Dermis microvascular lymphatic vessel endothelial cell (primary cell): ENCODE results near the gene LDHD. TPM values are rescaled to one million over a fixed set of nuclear protein-coding genes. Genes with fewer than 3 reads are reported as not detected.
"Not testable (repeated sequence)": the region's sequence is repeated elsewhere in the genome, so short reads cannot be mapped to it uniquely, and the experiment has no call there.

Source experiments
- DNase-seq, 2 donors: peaks; one replicate each; pipeline versions ENCODE4 v3.0.0 to v3.0.0-alpha.2; 2010; ENCODE audit warnings: low read depth in 2 of 2
- total RNA-seq: library from RNA; depleted of rRNA; stranded (reverse); fragments of >200 nt; gene quantifications from 2 replicates; pipeline ENCODE4 v1.2.1, GENCODE V29; 2014

The LDHD gene
- total RNA-seq, 1 donor from 2014 or later: 0.39 TPM

DNA sequence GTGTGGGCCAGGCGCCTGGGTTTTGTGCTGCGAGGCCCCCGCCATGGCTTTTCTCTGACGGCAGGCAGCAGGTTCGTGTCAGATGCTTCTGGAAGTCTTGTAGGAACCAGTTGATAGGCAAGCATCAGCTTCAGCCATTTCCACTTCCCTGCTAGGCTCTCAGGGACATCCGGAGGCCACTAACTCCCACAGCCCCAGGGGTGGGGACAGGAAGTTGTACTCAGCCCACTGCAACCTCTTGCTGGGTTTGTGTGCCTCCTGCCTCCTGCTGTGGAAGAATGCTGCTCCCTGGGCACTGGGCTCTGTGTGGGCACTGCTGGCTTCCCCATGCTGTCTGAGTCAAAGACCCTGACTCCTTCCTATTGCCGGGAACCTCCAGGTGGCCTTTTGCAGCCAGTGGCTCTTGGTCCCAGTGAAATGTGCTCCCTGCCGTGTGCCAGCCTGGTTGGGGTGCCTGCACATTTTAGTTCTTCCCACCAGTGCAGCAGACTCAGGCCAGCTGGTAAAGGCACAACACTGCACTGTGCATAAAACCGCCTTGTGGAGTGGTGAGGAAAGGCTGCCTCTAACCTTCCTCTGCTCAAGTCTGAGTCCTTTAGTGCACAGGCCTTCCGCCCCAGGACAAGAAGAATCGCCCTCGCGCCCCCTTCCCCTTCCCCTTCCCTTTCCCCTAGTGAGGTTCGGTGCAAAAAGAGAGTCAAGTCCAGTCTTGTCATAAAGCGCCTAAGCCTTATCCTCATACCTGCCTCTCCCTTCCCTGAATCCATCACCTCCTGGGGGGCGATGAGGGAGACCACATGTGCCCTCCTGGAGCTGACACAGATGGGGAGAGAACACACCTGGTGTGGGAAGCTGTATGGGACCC is 16.6 kb downstream of the LDHD start:
- DNase-seq: peak in 1 of 2 donors; percentile 49

DNA sequence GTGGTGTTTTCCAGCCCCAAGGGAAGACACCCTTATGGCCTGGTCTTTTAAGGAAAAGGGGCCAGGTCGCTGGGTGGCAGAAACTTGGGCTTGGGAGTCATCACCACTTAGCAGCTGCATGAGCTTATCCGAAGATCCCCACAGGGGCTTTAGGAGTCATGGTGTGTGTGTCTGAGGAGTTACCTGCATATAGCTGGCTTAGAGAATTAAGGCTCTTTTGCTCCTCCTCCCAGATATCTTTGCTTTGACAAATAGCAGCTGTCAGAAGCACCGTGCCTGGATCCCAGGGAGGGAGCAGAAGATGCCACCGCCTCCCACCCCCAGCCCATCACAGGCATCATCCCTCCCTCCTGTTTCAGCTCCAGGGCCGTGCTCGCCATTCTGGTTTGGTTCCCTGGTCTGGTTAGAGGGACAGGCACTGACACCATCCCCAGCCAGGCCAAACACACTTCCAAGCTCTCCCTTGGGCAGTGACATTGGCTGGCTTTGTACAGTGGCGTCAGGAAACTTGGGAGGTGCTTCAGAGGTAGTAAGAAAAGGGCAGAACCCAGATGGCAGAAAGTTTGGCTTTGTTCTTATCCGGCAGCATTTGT is 17.4 kb downstream of the LDHD start:
- no peak for DNase-seq

DNA sequence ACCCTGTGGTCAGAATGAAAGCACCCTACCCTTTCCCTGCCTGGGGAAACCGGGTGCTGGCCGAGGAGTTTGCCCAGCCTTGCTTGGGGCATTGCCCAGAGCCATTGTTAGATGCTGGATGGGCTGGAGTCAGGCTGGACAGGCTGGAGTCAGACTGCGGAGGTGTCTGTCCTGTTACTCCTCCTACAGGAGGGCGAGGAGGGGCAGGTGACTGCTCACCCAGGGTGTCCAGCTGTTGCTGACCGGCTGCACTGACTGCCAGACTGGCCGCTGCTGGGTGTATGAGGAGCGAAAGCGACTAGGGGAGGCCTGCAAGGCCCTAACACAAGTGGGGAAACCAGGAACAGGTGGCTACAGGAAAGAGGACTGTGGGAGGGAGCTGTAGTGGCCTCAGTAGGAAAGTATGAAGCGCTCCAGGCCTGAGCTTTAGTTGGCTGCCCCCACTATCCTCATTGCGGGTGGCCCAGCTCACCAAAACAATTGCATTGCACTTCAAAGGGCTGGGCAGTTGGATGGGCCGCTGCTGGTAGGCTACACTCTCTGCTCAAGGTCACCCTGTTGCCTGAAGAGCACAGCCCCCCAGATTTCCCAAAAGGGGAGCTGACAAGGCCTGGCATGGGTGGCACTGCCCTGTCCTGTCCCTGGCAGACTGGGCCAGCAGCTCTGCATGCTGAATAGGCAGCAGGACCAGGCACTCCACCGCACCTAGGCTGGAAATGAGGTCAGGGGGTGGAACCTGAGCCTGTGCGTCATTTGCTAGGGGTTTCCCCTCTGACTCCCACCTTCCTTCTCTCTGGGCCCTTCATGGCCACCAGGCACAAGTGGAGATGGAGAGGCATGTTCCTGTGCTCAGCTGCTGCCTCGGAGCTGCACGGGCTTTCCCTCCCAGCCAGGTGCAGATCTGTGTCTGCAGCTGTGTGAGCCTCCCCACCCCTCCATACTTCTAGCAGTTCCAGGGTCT is 18.4 kb downstream of the LDHD start:
- DNase-seq: no peak

DNA sequence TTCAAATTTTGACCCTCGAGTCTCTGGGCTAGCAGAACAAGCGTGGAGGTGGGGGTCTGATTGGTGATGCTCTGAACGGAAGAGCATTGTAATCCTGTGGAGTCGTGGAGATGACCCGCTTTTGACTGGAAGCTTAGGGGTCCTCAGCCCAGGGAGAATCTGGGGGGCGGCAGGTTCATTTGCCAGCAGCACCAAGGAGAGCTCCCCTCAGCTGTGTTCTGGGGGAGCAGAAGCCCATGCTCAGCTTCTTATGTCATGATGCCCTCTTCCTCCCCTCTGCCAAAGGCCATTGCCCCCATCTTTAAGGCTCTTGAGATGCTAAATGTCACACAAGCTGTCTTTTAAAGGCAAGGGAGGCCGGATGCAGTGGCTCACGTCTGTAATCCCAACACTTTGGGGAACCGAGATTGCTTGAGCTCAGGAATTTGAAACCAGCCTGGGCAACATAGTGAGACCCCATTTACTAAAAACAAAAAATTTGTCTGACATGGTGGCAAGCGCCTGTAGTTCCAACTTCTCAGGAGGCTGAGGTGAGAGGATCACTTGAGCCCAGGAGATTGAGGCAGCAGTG is 19.3 kb downstream of the LDHD start:
- DNase-seq: no peak

DNA sequence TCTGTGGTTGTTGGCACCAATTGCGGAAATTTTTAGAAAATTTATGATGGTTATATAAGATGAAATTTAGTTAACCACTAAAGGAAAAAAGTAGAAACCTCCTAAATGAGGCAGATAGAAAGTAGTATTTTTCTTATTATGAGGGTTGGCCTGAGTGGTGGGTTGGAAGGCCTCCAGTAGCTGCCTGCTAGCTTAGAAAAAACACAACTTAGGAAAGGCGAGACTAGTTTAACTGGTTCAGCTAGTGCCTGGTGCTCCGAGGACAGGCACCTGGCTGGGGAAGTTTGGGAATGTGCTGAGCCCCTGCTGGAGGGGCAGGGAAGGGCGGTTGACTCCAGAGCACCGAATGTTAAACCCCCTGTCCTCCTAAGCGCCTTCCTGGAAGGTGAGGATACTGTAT is 19.9 kb downstream of the LDHD start:
- no peak for DNase-seq

DNA sequence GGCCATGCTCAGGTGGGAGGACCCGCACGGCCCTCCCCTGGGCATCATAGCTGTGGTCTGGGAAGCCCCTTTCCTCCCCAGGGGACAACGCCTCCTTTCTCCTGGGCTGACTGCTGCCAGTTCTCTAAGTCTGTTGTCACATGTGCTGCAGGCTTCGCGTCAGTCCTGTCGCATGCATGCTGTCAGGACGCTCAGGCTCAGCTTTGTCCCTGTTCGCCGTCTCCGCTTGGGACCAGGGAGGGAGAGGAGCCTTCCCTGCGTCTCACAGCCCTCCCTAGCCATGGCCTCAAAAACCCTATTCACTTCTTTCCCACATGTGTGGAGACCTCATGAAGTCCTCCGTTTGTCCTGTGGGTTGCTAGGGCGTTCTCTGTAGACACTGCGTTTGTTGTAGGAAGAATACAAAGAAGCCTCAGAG is 21.4 kb downstream of the LDHD start:
- no peak for DNase-seq

DNA sequence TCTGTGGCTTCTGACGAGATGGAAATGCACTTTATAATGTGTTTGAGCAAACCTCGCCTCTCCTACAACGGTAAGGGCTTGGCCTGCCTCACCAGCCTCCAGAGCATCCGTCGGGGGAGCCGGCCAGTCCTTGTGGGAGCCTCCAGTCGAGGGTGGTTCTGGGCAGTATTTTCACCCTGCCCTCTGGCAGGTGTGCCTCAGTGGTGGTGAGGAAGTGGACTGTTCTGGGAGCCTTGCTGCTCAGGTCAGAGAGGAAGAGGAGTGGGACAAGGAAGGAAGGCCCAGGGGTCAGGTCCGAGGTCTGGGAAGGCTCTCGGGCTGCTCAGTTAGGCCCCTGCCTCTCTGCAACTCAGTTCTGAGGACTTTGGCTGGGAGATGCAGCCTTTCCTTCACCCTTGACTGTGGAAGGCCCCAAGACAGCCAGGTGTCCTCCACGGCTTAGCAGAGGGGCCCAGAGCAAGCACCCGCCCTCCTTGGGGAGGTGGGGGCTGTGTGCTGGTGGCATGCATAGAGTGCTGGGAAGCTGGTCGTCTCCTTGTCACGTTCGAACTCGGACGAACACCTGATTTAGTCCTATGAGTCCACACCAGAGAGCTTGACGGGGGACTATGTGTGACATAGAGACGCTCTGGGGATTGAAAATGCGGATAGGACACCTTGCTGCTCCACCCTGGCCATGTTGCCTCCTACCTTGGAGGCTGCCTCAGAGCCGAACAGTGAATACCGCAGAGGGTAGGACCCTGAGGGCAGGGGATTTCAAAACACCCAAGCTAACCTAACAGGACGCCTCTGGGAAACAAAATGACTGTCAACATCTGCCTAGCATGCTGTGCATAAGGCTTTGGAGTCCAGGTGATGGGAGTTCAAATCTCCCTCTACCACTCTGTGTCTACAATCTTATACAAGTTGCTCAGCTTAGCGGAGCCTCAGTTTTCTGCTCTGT is 22.7 kb downstream of the LDHD start:
- no peak for DNase-seq

DNA sequence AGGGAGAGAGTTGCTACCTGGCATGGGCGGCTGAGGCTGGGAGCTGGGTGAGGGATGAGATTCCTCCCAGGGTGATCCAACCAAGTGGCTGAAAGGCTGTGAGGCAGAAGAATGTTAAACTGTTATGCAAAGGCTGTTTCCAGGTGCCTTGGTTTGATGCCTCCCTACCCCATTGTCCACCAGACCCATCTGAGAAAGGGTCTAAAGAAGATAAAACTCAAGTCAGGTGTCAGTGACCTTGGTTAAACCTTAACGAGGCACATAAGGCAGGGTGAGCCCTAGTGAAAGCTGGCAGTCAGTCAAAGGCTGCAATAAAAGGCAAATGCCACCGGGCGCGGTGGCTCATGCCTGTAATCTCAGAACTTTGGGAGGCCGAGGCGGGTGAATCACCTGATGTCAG is 23.8 kb downstream of the LDHD start:
- no peak for DNase-seq

DNA sequence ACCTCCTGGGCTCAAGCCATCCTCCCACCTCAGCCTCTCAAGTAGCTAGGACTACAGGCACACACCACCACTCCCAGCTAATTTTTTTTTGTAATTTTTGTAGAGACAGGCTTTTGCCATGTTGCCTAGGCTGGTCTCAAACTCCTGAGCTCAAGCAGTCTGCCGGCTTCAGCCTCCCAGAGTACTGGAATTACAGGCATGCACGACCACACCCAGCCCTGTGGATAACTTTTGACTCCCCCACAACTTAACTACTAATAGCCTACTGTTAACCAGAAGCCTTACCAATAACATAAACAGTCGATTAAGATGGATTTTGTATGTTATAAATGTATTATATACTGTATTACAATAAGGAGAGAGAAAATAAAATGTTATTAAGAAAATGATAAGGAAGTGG is 25.0 kb downstream of the LDHD start:
- DNase-seq: not testable (repeated sequence)

DNA sequence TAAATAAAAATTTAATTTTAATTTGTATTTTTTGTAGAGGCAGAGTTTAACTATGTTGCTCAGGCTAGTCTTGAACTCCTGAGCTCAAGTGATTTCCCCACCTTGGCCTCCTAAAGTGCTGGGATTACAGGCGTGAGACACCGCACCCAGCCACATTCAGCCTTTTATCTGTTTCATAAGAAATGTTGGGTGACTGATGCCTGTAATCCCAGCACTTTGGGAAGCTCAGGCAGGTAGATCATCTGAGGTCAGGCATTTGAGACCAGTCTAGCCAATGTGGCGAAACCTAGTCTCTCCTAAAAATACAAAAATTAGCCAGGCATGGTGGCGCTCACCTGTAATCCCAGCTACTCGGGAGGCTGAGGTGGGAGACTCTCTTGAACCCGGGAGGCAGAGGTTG is 25.7 kb downstream of the LDHD start:
- DNase-seq: not testable (repeated sequence)

DNA sequence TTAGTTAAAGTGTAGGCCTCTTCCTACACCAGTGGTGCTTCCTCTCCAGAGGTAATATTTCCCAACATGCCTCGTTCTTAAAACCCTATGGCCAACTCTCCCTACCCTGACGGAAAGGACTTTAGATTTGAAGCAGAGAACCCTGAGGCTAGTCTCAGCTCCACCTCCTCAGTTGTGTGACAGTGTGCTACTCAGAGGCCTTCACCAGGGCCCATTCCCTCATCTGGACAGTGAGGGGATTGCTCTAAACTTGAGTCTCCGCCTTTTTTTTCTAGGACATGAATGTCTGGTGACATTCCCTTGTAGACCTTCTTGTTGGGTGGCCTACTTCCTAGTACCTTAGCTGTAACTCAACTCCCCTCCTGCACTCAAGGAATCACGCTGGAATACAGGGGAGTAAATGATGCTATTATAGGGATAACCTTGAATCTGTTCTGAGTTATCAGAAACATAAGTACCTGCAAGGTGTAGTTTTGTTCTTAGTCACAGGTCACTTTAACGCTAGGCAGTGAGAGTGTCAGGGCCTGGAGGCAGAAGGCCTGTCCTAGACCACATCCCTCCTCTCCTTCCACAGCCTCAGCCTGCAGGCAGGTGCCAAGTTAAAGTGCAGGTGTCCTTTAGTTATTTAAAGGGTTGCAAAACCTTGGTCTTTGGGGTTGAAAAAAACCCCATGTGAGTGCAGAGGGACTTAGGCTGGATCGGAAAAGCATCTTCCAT is 26.9 kb downstream of the LDHD start:
- DNase-seq: no peak

DNA sequence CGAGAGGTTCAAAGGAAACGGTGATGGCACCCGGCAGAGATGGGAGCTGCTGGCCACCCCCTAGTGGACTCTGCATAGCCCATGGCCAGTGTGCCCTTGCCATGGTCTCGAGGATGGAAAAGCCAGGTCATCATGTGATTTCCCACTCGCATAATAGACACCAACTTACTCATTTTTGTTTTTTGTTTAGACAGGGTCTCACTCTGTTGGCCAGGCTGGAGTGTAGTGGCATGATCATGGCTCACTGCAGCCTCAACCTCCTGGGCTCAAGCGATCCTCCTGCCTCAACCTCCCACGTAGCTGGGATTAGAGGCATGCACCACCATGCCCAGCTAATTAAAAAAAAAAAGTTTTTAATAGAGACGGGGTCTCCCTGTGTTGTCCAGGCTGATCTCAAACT is 27.6 kb downstream of the LDHD start:
- no peak for DNase-seq

DNA sequence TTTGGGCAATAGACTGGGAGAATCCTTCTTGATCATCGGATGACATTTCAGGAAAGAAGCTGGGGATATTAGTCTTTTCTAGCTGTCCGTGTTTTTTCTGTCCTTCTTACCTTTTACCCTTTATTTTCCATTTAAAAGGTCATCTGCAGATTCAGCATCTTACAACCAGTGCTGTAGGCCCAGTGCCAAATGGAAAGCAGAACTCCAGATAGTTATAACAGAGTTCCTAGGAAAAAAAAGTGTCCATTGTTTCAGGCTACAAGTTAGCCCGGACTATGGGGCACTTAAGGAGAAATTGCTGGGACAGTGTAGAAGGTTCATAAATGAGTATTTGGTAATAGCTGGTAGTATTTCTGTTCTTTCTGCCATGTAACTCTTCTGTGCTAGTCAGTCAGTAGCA is 28.4 kb downstream of the LDHD start:
- peak in 1 of 2 donors; percentile 69 for DNase-seq

DNA sequence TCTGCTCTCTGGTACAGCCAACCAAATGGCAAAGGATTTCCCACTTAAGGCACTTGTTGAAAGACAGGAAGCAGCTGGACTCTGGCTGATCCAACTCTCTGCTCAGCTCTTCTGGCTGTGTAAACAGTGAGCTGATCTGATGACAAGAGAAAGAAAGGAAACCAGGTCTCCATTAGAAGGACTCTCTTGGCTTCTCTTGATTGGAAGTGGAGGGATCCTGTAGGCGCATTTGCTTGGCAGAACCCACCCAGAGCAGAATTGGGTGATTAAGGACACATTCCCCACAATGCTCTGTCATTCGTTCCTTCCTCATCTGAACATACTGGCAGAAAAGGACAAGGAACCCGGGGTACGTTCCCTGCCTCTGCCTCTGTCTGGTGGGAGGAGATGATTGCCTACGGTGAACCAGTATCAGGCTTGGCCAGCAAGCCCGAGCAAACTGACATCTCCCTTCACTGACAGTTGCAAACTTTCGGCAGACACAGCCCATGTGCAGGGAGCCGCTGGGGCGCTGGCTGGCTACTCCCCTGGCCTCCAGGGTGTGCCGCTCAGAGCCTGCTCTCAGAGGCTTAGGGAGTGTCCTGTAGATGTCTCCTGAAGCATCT is 29.1 kb downstream of the LDHD start:
- DNase-seq: peak; percentile 73 to 99

DNA sequence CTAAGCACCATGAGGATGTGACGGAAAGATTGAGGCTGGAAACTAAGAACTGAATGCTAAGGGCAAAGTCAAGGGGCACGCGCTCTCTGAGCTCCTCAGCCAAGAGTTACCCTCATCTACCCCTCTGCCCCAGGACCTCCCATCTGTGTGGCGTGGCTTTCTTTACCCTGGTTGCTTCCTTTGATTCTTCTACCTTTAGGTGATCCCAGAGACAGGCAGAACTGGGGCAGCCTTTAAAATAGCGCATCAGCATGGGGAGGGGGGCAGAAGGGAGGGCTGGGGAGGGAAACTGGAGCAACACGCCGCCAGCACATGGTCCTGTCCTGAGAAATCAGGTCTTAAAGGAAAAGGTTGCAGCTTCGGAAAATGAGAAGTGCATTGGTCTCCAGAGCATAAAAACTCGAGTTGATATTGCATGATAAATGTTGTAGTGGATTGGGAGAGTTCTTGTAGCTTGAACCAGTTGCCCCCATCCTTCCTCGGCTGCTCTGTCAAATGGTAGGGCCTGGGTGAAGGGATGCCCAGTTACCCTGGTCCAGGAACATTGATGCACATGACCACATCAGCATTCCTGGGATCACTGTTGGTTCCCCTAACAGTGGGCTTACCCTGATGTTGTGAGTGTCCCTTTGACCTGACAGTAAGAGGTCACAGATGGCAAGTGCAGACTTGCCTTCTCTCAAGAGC is 29.7 kb downstream of the LDHD start:
- DNase-seq: no peak

DNA sequence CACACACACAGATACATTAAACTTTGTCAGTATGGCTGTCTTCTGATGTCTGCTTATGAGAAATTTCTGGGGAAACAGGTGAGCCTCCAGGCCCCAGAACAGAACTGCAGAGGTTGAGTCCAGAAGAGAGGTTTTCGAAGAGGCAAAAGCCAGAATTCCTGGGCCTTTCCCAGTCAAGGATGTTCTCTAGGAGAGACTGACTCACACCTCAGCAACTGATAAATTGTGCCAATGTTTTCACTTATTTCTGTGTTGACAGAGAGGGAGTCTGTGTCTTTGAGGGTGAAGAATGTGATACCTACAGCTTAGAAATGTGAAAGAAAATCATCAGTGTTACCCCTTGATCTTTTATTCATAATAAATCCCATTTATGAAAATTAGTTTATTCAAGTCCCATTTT is 30.3 kb downstream of the LDHD start:
- DNase-seq: peak in 1 of 2 donors; percentile 42

DNA sequence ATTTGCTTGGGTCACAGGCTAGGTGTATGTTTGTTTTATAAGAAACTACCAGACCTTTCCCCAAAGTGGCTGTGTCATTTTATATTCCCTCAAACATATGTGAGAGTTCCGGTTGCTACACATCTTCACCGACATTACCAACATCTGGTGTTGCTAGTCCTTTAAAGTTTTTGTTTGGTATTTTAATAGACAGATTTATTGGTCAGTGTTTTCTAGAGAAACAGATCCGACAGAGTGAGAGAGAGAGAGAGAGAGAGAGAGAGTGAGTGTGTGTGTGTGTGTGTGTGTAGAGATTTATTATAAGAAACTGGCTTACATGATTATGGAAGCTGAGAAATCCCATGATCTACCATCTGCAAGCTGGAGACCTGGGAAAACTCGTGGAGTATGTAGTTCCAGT is 31.0 kb downstream of the LDHD start:
- no peak for DNase-seq

DNA sequence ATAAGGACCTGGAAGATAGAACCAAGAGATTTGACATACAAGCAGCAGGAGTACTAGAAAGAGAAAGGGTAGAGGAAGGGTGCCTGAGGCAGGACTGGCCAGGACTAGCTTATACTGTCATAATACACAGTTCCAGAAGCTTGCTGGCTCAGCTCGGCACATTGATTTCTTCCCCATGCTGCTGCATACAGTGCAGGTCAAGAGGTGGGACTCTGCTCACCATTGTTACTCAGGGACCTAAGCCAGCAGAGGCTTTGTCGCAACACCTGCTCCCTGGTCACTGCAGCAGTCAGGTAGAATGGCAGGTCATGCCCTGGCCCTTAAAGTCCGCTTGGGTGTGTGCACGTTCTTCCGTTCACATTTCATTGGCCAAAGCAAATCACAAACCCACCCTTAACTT is 32.8 kb downstream of the LDHD start:
- no peak for DNase-seq
